ES-I3 (cell line): ENCODE data around the gene LRRC30.

ENCODE experiments used
- H3K36me3 ChIP-seq: 2 replicates; pipeline ENCODE4 v1.6.1; 2013; ENCODE audit warnings: mild to moderate bottlenecking, low read length, control low read depth, moderate library complexity; ENCODE audit not compliant: insufficient read depth
- H3K4me1 ChIP-seq: 2 replicates; pipeline ENCODE4 v1.6.1; 2013; ENCODE audit warnings: mild to moderate bottlenecking, control low read depth, low read length; ENCODE audit not compliant: insufficient read depth
- H3K9ac ChIP-seq: 2 replicates; pipeline ENCODE4 v1.6.1; 2013; ENCODE audit warnings: low read depth, mild to moderate bottlenecking, low read length, moderate library complexity
- H3K9me3 ChIP-seq: 2 replicates; pipeline ENCODE4 v1.6.1; 2013; ENCODE audit warnings: mild to moderate bottlenecking, low read length, moderate library complexity; ENCODE audit not compliant: control insufficient read depth, insufficient read depth

Gene LRRC30

GRCh38 chr18:7221424-7222155, 9.3 kb upstream of the LRRC30 start:
- Histone ChIP-seq H3K9ac (no peak overlapping the region), H3K9me3 (no peaks in the 10 kb centered on the region), H3K36me3 (no peaks in the 10 kb centered on the region), H3K4me1 (no peaks in the 10 kb centered on the region)

GRCh38 chr18:7224198-7224597, 6.7 kb upstream of the LRRC30 start:
- H3K36me3 ChIP-seq, result no peaks in the 10 kb centered on the region
- no peaks in the 10 kb centered on the region for H3K4me1 ChIP-seq
- no peaks in the 10 kb centered on the region for H3K9me3 ChIP-seq
- H3K9ac ChIP-seq, result no peak overlapping the region

- no peaks in the 10 kb centered on the region for H3K4me1 ChIP-seq
- H3K9ac ChIP-seq, result no peak overlapping the region
- no peaks in the 10 kb centered on the region for H3K36me3 ChIP-seq
- no peaks in the 10 kb centered on the region for H3K9me3 ChIP-seq
Measured at GRCh38 chr18:7232218-7232617, 1.3 kb downstream of the LRRC30 start.

- Histone ChIP-seq H3K9ac (no peak overlapping the region), H3K9me3 (no peaks in the 10 kb centered on the region), H3K4me1 (no peaks in the 10 kb centered on the region), H3K36me3 (no peaks in the 10 kb centered on the region)
Measured at GRCh38 chr18:7233134-7233810, 2.4 kb downstream of the LRRC30 start.

- Histone ChIP-seq H3K36me3 (no peaks in the 10 kb centered on the region), H3K9me3 (no peaks in the 10 kb centered on the region), H3K9ac (no peak overlapping the region), H3K4me1 (no peaks in the 10 kb centered on the region)
Measured at GRCh38 chr18:7234091-7234490, 3.2 kb downstream of the LRRC30 start.

GRCh38 chr18:7234956-7235355, 4.1 kb downstream of the LRRC30 start:
- H3K9me3 ChIP-seq, result no peaks in the 10 kb centered on the region

GRCh38 chr18:7236072-7236471, 5.2 kb downstream of the LRRC30 start:
- H3K9ac ChIP-seq, result no peak overlapping the region
- no peaks in the 10 kb centered on the region for H3K9me3 ChIP-seq
- no peaks in the 10 kb centered on the region for H3K36me3 ChIP-seq
- H3K4me1 ChIP-seq, result no peaks in the 10 kb centered on the region

More at GRCh38 chr18:7234956-7235355, 4.1 kb downstream of the LRRC30 start:
- Histone ChIP-seq H3K36me3 (no peaks in the 10 kb centered on the region), H3K9ac (no peak overlapping the region), H3K4me1 (no peaks in the 10 kb centered on the region)

- Histone ChIP-seq H3K9ac (no peak overlapping the region), H3K4me1 (no peaks in the 10 kb centered on the region), H3K9me3 (0 out of 2 replicates have a peak, but pooled peaks cover 2% of the 10 kb centered on the region), H3K36me3 (no peaks in the 10 kb centered on the region)
Measured at GRCh38 chr18:7236933-7237332, 6.0 kb downstream of the LRRC30 start.

- Histone ChIP-seq H3K9ac (no peak overlapping the region), H3K36me3 (no peaks in the 10 kb centered on the region), H3K9me3 (0 out of 2 replicates have a peak, but pooled peaks cover 2% of the 10 kb centered on the region), H3K4me1 (no peaks in the 10 kb centered on the region)
Measured at GRCh38 chr18:7237673-7238272, 6.9 kb downstream of the LRRC30 start.

GRCh38 chr18:7242926-7243325, 12.0 kb downstream of the LRRC30 start:
- Histone ChIP-seq H3K4me1 (no peaks in the 10 kb centered on the region), H3K9ac (no peak overlapping the region), H3K9me3 (0 out of 2 replicates have a peak, but pooled peaks cover 2% of the 10 kb centered on the region), H3K36me3 (no peaks in the 10 kb centered on the region)

GRCh38 chr18:7248877-7249276, 18.0 kb downstream of the LRRC30 start:
- Histone ChIP-seq H3K9me3 (no peaks in the 10 kb centered on the region), H3K4me1 (no peaks in the 10 kb centered on the region), H3K36me3 (no peaks in the 10 kb centered on the region), H3K9ac (no peak overlapping the region)

- Histone ChIP-seq H3K9ac (no peak overlapping the region), H3K9me3 (no peaks in the 10 kb centered on the region), H3K36me3 (no peaks in the 10 kb centered on the region), H3K4me1 (no peaks in the 10 kb centered on the region)
Measured at GRCh38 chr18:7254163-7254562, 23.3 kb downstream of the LRRC30 start.

- Histone ChIP-seq H3K36me3 (no peaks in the 10 kb centered on the region), H3K9ac (no peak overlapping the region), H3K4me1 (no peaks in the 10 kb centered on the region)
Measured at GRCh38 chr18:7255054-7255453, 24.2 kb downstream of the LRRC30 start.

GRCh38 chr18:7255643-7256042, 24.8 kb downstream of the LRRC30 start:
- Histone ChIP-seq H3K36me3 (no peaks in the 10 kb centered on the region), H3K9me3 (no peaks in the 10 kb centered on the region), H3K9ac (no peak overlapping the region), H3K4me1 (no peaks in the 10 kb centered on the region)

More at GRCh38 chr18:7255054-7255453, 24.2 kb downstream of the LRRC30 start:
- no peaks in the 10 kb centered on the region for H3K9me3 ChIP-seq
